ENCODE measurements around the gene CLDN1. TPM values are rescaled to one million over a fixed set of nuclear protein-coding genes. Genes with fewer than 3 reads are reported as not detected.

Gene CLDN1
- total and polyA plus RNA-seq, 2 experiments from 2014 or later, result 46.9 to 106 TPM

DNA sequence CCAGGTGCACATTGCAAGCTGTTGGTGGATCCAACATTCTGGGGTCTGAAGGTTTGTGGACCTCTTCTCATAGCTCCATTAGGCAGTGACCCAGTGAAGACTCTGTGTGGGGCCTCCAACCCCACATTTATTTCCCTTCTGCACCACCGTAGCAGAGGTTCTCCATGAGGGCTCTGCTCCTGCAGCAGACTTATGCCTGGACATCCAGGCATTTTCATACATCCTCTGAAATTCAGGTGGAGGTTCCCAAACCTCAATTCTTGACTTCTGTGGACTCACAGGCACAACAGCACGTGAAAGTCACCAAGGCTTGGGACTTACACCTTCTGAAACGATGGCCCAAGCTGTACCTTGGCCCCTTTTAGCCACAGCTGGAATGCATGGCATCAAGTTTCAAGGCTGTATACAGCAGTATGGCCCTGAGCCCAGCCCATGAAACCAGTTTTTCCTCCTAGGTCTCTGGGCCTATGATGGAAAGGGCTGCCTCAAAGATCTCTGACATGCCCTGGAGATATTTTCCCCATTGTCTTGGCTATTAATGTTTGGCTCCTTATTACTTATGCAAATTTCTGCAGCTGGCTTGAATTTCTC is 30.2 kb downstream of the CLDN1 start:
- Histone ChIP-seq H3K79me2 (no peaks in the 10 kb centered on the region), H4K20me1 (ENCODE audit: insufficient read depth, poor library complexity, severe bottlenecking) (no peaks in the 10 kb centered on the region), H3K27me3 (no peaks in the 10 kb centered on the region), H3K9me3 (ENCODE audit: low read depth) (no peaks in the 10 kb centered on the region), H3K4me2 (no peak overlapping the region), H3K36me3 (replicated peaks; ENCODE audit: insufficient read depth, low read depth) (no peaks in the 10 kb centered on the region), H3K4me1 (ENCODE audit: insufficient read depth) (no peaks in the 10 kb centered on the region), H3K9me2 (replicated peaks; ENCODE audit: insufficient read depth) (no peaks in the 10 kb centered on the region), H2AFZ (no peak overlapping the region), H3K4me3 (no peak overlapping the region), H3K27ac (no peak overlapping the region)
- WGBS (ENCODE audit: low lambda C conversion rate, missing lambda C conversion rate), result 76% methylated on average over 3 of the region's 3 CpGs
- no peak for TF ChIP-seq EZH2 (IDR thresholded peaks at IDR 0.05; ENCODE audit: borderline replicate concordance)
- no peak for DNase-seq (ENCODE audit: low spot score)

DNA sequence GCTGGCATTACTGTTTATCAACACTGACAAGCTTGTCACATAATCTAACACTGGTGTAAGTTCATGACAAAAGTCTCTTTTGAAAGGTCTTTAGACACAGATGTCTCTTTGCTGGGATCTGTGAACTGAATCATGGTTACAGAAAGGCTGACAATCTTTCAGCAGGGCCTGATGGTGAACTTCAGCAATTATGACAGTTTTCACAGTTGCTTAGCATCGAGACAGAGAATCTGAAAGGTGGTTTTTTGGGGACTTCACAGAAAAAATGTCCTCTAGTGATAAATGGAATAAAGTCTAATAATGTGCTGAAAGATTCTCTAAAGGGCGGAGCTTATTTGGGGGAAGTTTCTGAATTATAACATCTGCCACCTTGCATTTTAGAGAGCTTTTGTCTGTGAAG is 32.3 kb downstream of the CLDN1 start:
- H3K9me3 ChIP-seq (ENCODE audit: low read depth), result peaks cover 7% of the 10 kb centered on the region
- no peaks in the 10 kb centered on the region for H3K9me2 ChIP-seq (replicated peaks; ENCODE audit: insufficient read depth)
- TF ChIP-seq EZH2phosphoT487 (IDR thresholded peaks at IDR 0.05; ENCODE audit: low read depth, severe bottlenecking, unreplicated experiment) (no peak), EZH2 (IDR thresholded peaks at IDR 0.05; ENCODE audit: borderline replicate concordance) (no peak)
- TF ChIP-seq, protein P1, sequence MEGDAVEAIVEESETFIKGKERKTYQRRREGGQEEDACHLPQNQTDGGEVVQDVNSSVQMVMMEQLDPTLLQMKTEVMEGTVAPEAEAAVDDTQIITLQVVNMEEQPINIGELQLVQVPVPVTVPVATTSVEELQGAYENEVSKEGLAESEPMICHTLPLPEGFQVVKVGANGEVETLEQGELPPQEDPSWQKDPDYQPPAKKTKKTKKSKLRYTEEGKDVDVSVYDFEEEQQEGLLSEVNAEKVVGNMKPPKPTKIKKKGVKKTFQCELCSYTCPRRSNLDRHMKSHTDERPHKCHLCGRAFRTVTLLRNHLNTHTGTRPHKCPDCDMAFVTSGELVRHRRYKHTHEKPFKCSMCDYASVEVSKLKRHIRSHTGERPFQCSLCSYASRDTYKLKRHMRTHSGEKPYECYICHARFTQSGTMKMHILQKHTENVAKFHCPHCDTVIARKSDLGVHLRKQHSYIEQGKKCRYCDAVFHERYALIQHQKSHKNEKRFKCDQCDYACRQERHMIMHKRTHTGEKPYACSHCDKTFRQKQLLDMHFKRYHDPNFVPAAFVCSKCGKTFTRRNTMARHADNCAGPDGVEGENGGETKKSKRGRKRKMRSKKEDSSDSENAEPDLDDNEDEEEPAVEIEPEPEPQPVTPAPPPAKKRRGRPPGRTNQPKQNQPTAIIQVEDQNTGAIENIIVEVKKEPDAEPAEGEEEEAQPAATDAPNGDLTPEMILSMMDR (IDR thresholded peaks at IDR 0.05; ENCODE audit: poor library complexity), result no peak
- no peak overlapping the region for H3K4me2 ChIP-seq
- H3K27me3 ChIP-seq, result no peaks in the 10 kb centered on the region
- no peak overlapping the region for H2AFZ ChIP-seq
- H3K36me3 ChIP-seq (replicated peaks; ENCODE audit: insufficient read depth, low read depth), result no peaks in the 10 kb centered on the region
- H4K20me1 ChIP-seq (ENCODE audit: insufficient read depth, poor library complexity, severe bottlenecking), result no peaks in the 10 kb centered on the region
- H3K4me1 ChIP-seq (ENCODE audit: insufficient read depth), result no peaks in the 10 kb centered on the region
- no peak for DNase-seq (ENCODE audit: low spot score)
- no peaks in the 10 kb centered on the region for H3K79me2 ChIP-seq
- 86% methylated on average over 2 of the region's 2 CpGs for WGBS (ENCODE audit: low lambda C conversion rate, missing lambda C conversion rate)
- H3K4me3 ChIP-seq, result no peak overlapping the region
- no peak overlapping the region for H3K27ac ChIP-seq

DNA sequence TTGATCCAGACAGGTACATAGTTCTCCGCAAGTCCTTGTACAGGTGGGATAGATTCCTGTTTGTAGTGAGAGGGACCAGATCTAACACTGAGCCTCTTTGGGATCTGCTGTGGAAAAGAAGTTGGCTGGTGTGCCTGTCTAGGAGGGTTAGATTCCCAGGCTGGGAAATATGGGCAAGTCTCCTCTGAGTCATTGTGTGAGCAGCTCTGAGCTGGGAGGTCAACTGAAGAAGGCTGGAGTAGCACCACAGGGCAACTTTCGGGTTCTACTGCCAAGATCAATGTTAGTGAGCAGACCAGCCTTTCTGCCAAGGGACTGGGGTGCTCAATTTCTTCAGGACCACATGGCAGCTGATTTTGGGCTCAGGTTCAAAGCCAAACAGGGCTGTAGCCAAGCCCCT is 33.4 kb downstream of the CLDN1 start:
- Histone ChIP-seq H2AFZ (no peak overlapping the region), H3K36me3 (replicated peaks; ENCODE audit: insufficient read depth, low read depth) (no peaks in the 10 kb centered on the region), H3K4me3 (no peak overlapping the region), H3K27ac (no peak overlapping the region), H3K4me1 (ENCODE audit: insufficient read depth) (no peaks in the 10 kb centered on the region), H3K27me3 (no peaks in the 10 kb centered on the region), H3K4me2 (no peak overlapping the region), H3K9me2 (replicated peaks; ENCODE audit: insufficient read depth) (no peaks in the 10 kb centered on the region), H3K9me3 (ENCODE audit: low read depth) (peaks cover 7% of the 10 kb centered on the region), H3K79me2 (no peaks in the 10 kb centered on the region), H4K20me1 (ENCODE audit: insufficient read depth, poor library complexity, severe bottlenecking) (no peaks in the 10 kb centered on the region)
- WGBS (ENCODE audit: low lambda C conversion rate, missing lambda C conversion rate), result 86% methylated on average over 2 of the region's 2 CpGs
- DNase-seq (ENCODE audit: low spot score), result no peak
- no peak for TF ChIP-seq EZH2 (IDR thresholded peaks at IDR 0.05; ENCODE audit: borderline replicate concordance)
- TF ChIP-seq, protein P1 (IDR thresholded peaks at IDR 0.05; ENCODE audit: poor library complexity), result no peak
- no peak for TF ChIP-seq EZH2phosphoT487 (IDR thresholded peaks at IDR 0.05; ENCODE audit: low read depth, severe bottlenecking, unreplicated experiment)

DNA sequence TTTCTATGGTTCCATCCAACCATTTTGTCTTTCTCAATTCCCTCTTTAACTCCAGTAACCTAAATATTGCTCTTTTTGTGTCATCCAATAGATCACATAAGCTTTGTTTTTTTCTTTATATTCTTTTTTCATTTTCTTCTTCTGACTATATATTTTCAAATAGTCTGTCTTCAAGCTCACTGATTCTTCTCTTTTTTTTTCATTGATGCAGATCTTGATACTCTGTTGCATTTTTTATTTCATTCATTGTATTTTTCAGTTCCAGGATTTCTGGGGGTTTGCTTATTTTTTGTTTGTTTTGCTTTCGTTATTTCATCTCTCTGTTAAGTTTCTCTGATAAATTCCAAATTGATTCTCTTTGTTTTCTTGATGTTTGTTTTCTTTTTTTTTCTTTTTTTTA is 36.2 kb downstream of the CLDN1 start:
- DNase-seq (ENCODE audit: low spot score), result no peak
- Histone ChIP-seq H3K36me3 (replicated peaks; ENCODE audit: insufficient read depth, low read depth) (no peaks in the 10 kb centered on the region), H2AFZ (no peak overlapping the region), H4K20me1 (ENCODE audit: insufficient read depth, poor library complexity, severe bottlenecking) (no peaks in the 10 kb centered on the region), H3K4me2 (no peak overlapping the region), H3K9me2 (replicated peaks; ENCODE audit: insufficient read depth) (no peaks in the 10 kb centered on the region), H3K27ac (no peak overlapping the region), H3K9me3 (ENCODE audit: low read depth) (peaks cover 7% of the 10 kb centered on the region), H3K4me3 (no peak overlapping the region), H3K79me2 (no peaks in the 10 kb centered on the region), H3K27me3 (no peaks in the 10 kb centered on the region), H3K4me1 (ENCODE audit: insufficient read depth) (no peaks in the 10 kb centered on the region)
- TF ChIP-seq EZH2 (IDR thresholded peaks at IDR 0.05; ENCODE audit: borderline replicate concordance), result no peak
- TF ChIP-seq EZH2phosphoT487 (IDR thresholded peaks at IDR 0.05; ENCODE audit: low read depth, severe bottlenecking, unreplicated experiment), result no peak
- TF ChIP-seq, protein P1 (IDR thresholded peaks at IDR 0.05; ENCODE audit: poor library complexity), result no peak
- 84% methylated on average over 1 of the region's 1 CpG for WGBS (ENCODE audit: low lambda C conversion rate, missing lambda C conversion rate)

Data from hepatocyte (in vitro differentiated cells).